Lower lobe of right lung (tissue), 2 donors: ENCODE results near the gene CDH26. TPM values are rescaled to one million over a fixed set of nuclear protein-coding genes. Genes with fewer than 3 reads are reported as not detected.

Source experiments
- ATAC-seq, 2 donors: fragments of 200-7000 bp; cut with Tn5 transposase; one replicate each; pipeline ENCODE4 v1.9.1; 2020 to 2022; ENCODE audit warnings: mild to moderate bottlenecking in 2 of 2, moderate library complexity in 2 of 2
- DNase-seq: peaks from one replicate; pipeline ENCODE4 v3.0.0-alpha.2; 2020
- H3K27ac ChIP-seq: fragments of 200-600 bp; one replicate; pipeline ENCODE4 v1.8.0; 2022
- H3K27me3 ChIP-seq: fragments of 200-600 bp; one replicate; pipeline ENCODE4 v1.8.0; 2022; ENCODE audit warnings: low read depth
- H3K36me3 ChIP-seq: fragments of 200-600 bp; one replicate; pipeline ENCODE4 v1.8.0; 2022; ENCODE audit warnings: mild to moderate bottlenecking
- H3K4me1 ChIP-seq: fragments of 200-600 bp; one replicate; pipeline ENCODE4 v1.8.0; 2022
- H3K4me3 ChIP-seq: fragments of 200-600 bp; one replicate; pipeline ENCODE4 v1.8.0; 2022; ENCODE audit warnings: mild to moderate bottlenecking
- H3K9me3 ChIP-seq: fragments of 200-600 bp; one replicate; pipeline ENCODE4 v1.8.0; 2022
- CTCF ChIP-seq: fragments of 200-600 bp; IDR thresholded peaks from one replicate; pipeline ENCODE4 v1.8.0; 2022; ENCODE audit warnings: antibody characterized with exemption, mild to moderate bottlenecking
- intact Hi-C: fragments of 100-400 bp; cut with DNase I; formaldehyde crosslinking; loops from one replicate; pipeline ENCODE4 v1.11.0; 2022
- total RNA-seq: library from RNA; stranded (reverse); fragmentation: NEBNext Ultra II Directional; extraction: Animal tissue kit (Norgen Biotek cat#: 25700); gene quantifications from one replicate; pipeline ENCODE4 v1.2.1, GENCODE V29; 2021
- donor health status: DM: no; HTN: yes; CAD: no; lungs with severe emphysema.

The CDH26 gene
- total RNA-seq, 1 donor from 2014 or later: 8.4 TPM

DNA sequence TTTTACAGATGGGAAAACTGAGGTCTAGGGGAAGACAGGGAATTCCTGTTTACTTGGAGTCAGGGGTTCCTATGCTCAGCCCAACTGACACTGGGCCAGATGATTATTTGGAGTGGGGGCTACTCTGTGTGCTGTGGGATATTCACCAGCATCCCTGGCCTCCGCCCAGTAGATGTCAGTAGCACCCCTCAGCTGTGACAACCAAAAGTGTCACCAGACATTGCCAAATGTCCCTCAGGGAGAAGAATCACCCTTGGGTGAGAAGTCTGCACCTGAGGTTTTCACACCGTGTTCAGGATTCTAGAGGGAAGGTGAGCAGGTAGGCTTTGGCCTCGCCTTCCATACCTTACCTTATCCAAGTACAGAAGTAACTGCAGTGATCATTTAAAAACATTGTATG is 27.6 kb downstream of the CDH26 start:
- H3K36me3 ChIP-seq: no peaks in the 10 kb centered on the region
- H3K27ac ChIP-seq: no peak overlapping the region
- H3K9me3 ChIP-seq: no peaks in the 10 kb centered on the region
- DNase-seq (no peak), ATAC-seq (peak in 1 of 2 donors; percentile 45)
- H3K4me1 ChIP-seq: peaks cover 6% of the 10 kb centered on the region
- no peak overlapping the region for H3K4me3 ChIP-seq
- no peak for TF ChIP-seq CTCF
- H3K27me3 ChIP-seq: no peaks in the 10 kb centered on the region
- intact Hi-C loops: no loop called here

DNA sequence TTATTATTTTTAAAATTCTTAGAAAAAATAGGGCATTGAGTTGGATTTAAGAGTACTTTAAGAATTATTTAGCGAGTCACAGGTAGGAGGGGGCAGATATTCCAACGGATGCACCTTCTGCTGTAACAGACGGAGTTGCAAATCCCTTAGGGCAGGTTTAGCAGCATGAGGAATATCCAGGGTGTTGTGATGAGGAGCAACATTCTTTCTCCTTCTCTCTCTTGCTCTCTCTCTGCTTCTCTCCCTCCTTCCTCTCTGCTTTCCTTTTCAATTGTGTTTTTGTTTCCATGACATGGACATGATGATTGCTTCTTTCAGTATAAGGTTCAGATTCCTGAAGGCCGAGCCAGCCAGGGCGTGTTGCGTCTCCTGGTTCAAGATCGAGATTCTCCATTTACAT is 28.9 kb downstream of the CDH26 start:
- TF ChIP-seq CTCF: no peak
- Histone ChIP-seq H3K4me3 (no peak overlapping the region), H3K36me3 (no peaks in the 10 kb centered on the region), H3K9me3 (no peaks in the 10 kb centered on the region), H3K27me3 (no peaks in the 10 kb centered on the region), H3K27ac (no peak overlapping the region), H3K4me1 (peaks cover 11% of the 10 kb centered on the region)
- intact Hi-C loops: no loop called here
- no peak for DNase-seq
- no peak for ATAC-seq

- Histone ChIP-seq H3K4me1 (peaks cover 11% of the 10 kb centered on the region), H3K27ac (no peak overlapping the region), H3K36me3 (no peaks in the 10 kb centered on the region), H3K27me3 (no peaks in the 10 kb centered on the region), H3K9me3 (no peaks in the 10 kb centered on the region), H3K4me3 (no peak overlapping the region)
- DNase-seq (peak; percentile 72), ATAC-seq (peak; percentile 80 to 87)
- intact Hi-C loops: no loop called here
- no peak for TF ChIP-seq CTCF
These were observed 29.9 kb downstream of the CDH26 start for GRCh38 chr20:59988141-59988540.

GRCh38 chr20:59992526-59993084 is 34.4 kb downstream of the CDH26 start:
- Histone ChIP-seq H3K27me3 (no peaks in the 10 kb centered on the region), H3K4me1 (peaks cover 15% of the 10 kb centered on the region), H3K27ac (no peak overlapping the region), H3K9me3 (no peaks in the 10 kb centered on the region), H3K4me3 (no peak overlapping the region), H3K36me3 (no peaks in the 10 kb centered on the region)
- ATAC-seq (no peak), DNase-seq (no peak)
- TF ChIP-seq CTCF: no peak
- intact Hi-C loops: no loop called here

GRCh38 chr20:59993736-59994430 is 35.7 kb downstream of the CDH26 start:
- peaks cover 15% of the 10 kb centered on the region for H3K4me1 ChIP-seq
- peak overlapping the region; percentile 54 for H3K27ac ChIP-seq
- no peaks in the 10 kb centered on the region for H3K9me3 ChIP-seq
- H3K36me3 ChIP-seq: no peaks in the 10 kb centered on the region
- DNase-seq (no peak), ATAC-seq (peak; percentile 49 to 76)
- peak overlapping the region; percentile 17 for H3K4me3 ChIP-seq
- no peak for TF ChIP-seq CTCF
- intact Hi-C loops: no loop called here
- no peaks in the 10 kb centered on the region for H3K27me3 ChIP-seq
